ENCODE measurements around the gene PPP1R13B.

The PPP1R13B gene

GRCh38 chr14:103699901-103700752 lies 147.2 kb downstream of the PPP1R13B start:
- Histone ChIP-seq H3K27ac (no peak overlapping the region), H3K36me3 (peaks cover 99% of the 10 kb centered on the region), H3K4me1 (ENCODE audit: control insufficient read depth in 1 of 2, insufficient read depth in 1 of 2, low read depth in 1 of 2, low read length in 1 of 2) (no peaks in the 10 kb centered on the region), H3K27me3 (no peaks in the 10 kb centered on the region), H3K9me3 (no peaks in the 10 kb centered on the region), H3K4me3 (ENCODE audit: low read depth in 1 of 2, low read length in 1 of 2) (no peak overlapping the region)
- TF ChIP-seq, protein P1, sequence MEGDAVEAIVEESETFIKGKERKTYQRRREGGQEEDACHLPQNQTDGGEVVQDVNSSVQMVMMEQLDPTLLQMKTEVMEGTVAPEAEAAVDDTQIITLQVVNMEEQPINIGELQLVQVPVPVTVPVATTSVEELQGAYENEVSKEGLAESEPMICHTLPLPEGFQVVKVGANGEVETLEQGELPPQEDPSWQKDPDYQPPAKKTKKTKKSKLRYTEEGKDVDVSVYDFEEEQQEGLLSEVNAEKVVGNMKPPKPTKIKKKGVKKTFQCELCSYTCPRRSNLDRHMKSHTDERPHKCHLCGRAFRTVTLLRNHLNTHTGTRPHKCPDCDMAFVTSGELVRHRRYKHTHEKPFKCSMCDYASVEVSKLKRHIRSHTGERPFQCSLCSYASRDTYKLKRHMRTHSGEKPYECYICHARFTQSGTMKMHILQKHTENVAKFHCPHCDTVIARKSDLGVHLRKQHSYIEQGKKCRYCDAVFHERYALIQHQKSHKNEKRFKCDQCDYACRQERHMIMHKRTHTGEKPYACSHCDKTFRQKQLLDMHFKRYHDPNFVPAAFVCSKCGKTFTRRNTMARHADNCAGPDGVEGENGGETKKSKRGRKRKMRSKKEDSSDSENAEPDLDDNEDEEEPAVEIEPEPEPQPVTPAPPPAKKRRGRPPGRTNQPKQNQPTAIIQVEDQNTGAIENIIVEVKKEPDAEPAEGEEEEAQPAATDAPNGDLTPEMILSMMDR (IDR thresholded peaks at IDR 0.05), result no peak

DNA sequence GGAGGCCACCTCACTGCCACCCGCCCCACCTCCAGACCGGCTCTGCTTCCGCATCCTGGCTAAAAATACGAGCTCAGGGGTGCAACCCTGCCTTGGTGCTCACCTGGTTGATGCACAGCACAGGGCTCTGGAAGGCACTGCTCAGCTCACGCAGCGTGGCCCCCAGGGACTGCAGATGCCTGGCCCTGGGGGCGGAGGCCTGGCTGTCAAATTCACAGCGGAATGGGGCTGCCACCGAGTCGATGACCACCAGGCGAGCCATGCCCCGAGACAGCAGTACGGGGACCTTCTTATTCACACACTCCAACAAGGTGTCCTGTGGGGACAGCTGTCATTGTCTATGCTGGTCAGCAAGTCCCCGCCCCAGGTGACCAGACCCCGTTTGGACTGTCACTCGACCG lies 148.1 kb downstream of the PPP1R13B start:
- Histone ChIP-seq H3K4me3 (ENCODE audit: low read depth in 1 of 2, low read length in 1 of 2) (no peak overlapping the region), H3K9me3 (no peaks in the 10 kb centered on the region), H3K36me3 (peaks cover 97% of the 10 kb centered on the region), H3K4me1 (ENCODE audit: control insufficient read depth in 1 of 2, insufficient read depth in 1 of 2, low read depth in 1 of 2, low read length in 1 of 2) (no peaks in the 10 kb centered on the region), H3K27ac (no peak overlapping the region), H3K27me3 (no peaks in the 10 kb centered on the region)
- TF ChIP-seq, protein P1 (IDR thresholded peaks at IDR 0.05), result no peak

GRCh38 chr14:103698380-103699260 lies 148.8 kb downstream of the PPP1R13B start:
- TF ChIP-seq, protein P1 (IDR thresholded peaks at IDR 0.05), result no peak
- H3K27ac ChIP-seq, result no peak overlapping the region
- peaks cover 97% of the 10 kb centered on the region for H3K36me3 ChIP-seq
- no peaks in the 10 kb centered on the region for H3K4me1 ChIP-seq (ENCODE audit: control insufficient read depth in 1 of 2, insufficient read depth in 1 of 2, low read depth in 1 of 2, low read length in 1 of 2)
- H3K27me3 ChIP-seq, result no peaks in the 10 kb centered on the region
- no peak overlapping the region for H3K4me3 ChIP-seq (ENCODE audit: low read depth in 1 of 2, low read length in 1 of 2)
- H3K9me3 ChIP-seq, result no peaks in the 10 kb centered on the region

- Histone ChIP-seq H3K9me3 (no peaks in the 10 kb centered on the region), H3K4me3 (ENCODE audit: low read depth in 1 of 2, low read length in 1 of 2) (no peak overlapping the region), H3K36me3 (peaks cover 97% of the 10 kb centered on the region), H3K27me3 (no peaks in the 10 kb centered on the region), H3K27ac (no peak overlapping the region), H3K4me1 (ENCODE audit: control insufficient read depth in 1 of 2, insufficient read depth in 1 of 2, low read depth in 1 of 2, low read length in 1 of 2) (no peaks in the 10 kb centered on the region)
- TF ChIP-seq, protein P1 (IDR thresholded peaks at IDR 0.05), result no peak
These were observed 149.6 kb downstream of the PPP1R13B start for GRCh38 chr14:103697603-103698379.

DNA sequence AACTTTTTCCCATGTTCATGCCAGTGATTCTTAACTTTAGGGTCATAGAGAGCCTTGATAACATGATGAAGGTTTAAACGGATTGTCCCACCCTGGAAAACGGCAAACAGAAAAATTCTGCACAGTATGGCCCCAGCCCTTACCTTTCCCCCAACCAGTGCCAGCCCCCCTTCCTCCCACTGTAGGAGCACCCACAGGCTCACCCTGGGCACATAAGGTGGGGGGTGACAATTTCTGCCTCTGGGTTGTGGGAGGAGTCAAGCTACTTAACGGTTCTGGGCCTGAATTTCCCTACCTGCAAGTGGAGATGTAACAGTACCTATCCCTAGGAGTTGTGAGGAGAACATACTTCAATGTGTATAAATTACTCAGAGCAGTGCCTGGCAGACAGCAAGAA lies 150.2 kb downstream of the PPP1R13B start:
- Histone ChIP-seq H3K27me3 (no peaks in the 10 kb centered on the region), H3K27ac (no peak overlapping the region), H3K36me3 (peaks cover 97% of the 10 kb centered on the region), H3K4me1 (ENCODE audit: control insufficient read depth in 1 of 2, insufficient read depth in 1 of 2, low read depth in 1 of 2, low read length in 1 of 2) (no peaks in the 10 kb centered on the region), H3K9me3 (no peaks in the 10 kb centered on the region), H3K4me3 (ENCODE audit: low read depth in 1 of 2, low read length in 1 of 2) (no peak overlapping the region)
- TF ChIP-seq, protein P1 (IDR thresholded peaks at IDR 0.05), result no peak
